Neuronal stem cell (in vitro differentiated cells): ENCODE measurements around the gene SRRD.

Source experiments
- DNase-seq: peaks from one replicate; pipeline ENCODE4 v3.0.0-alpha.2; 2013; ENCODE audit warnings: low spot score
- H2AFZ ChIP-seq: one replicate; pipeline ENCODE4 v1.6.1; 2013; ENCODE audit warnings: mild to moderate bottlenecking, low read length, inconsistent platforms
- H2AK5ac ChIP-seq: 2 replicates; pipeline ENCODE4 v1.6.1; 2013; ENCODE audit warnings: low read depth, mild to moderate bottlenecking, inconsistent platforms, low read length, moderate library complexity, mixed read lengths
- H2BK120ac ChIP-seq: 2 replicates; pipeline ENCODE4 v1.6.1; 2013; ENCODE audit warnings: low read depth, mild to moderate bottlenecking, inconsistent platforms, low read length, moderate library complexity, mixed read lengths
- H2BK12ac ChIP-seq: one replicate; pipeline ENCODE4 v1.6.1; 2013; ENCODE audit warnings: low read length, inconsistent platforms
- H2BK15ac ChIP-seq: 2 replicates; pipeline ENCODE4 v1.6.1; 2013; ENCODE audit warnings: mild to moderate bottlenecking, low read length, inconsistent platforms, mixed read lengths
- H2BK5ac ChIP-seq: one replicate; pipeline ENCODE4 v1.6.1; 2013; ENCODE audit warnings: inconsistent platforms, mild to moderate bottlenecking, low read length, moderate library complexity
- H3K14ac ChIP-seq: one replicate; pipeline ENCODE4 v1.6.1; 2013; ENCODE audit warnings: low read length, inconsistent platforms
- H3K18ac ChIP-seq: 2 replicates; pipeline ENCODE4 v1.6.1; 2013; ENCODE audit warnings: low read length, inconsistent platforms
- H3K23ac ChIP-seq: 2 replicates; pipeline ENCODE4 v1.6.1; 2013; ENCODE audit warnings: low read depth, mild to moderate bottlenecking, mixed read lengths, low read length, inconsistent platforms; ENCODE audit not compliant: poor library complexity
- H3K27ac ChIP-seq: replicated peaks from 3 replicates; pipeline ENCODE4 v1.5.1; 2013; ENCODE audit warnings: low read length, inconsistent platforms
- H3K27me3 ChIP-seq, 3 experiments: 2 replicates each; pipeline ENCODE4 v1.6.1; 2013; ENCODE audit warnings: low read length in 3 of 3, mild to moderate bottlenecking in 2 of 3, inconsistent platforms in 1 of 3, low read depth in 1 of 3, mixed read lengths in 1 of 3, moderate library complexity in 1 of 3; ENCODE audit not compliant: control insufficient read depth in 3 of 3, insufficient read depth in 3 of 3
- H3K36me3 ChIP-seq, 2 donors: replicated peaks in 1 of 2; 2 replicates each; pipeline ENCODE4 v1.6.1; 2013; ENCODE audit warnings: low read length in 2 of 2; ENCODE audit not compliant: control insufficient read depth in 2 of 2, insufficient read depth in 2 of 2
- H3K4ac ChIP-seq: 2 replicates; pipeline ENCODE4 v1.6.1; 2013; ENCODE audit warnings: inconsistent platforms, mild to moderate bottlenecking, low read length, moderate library complexity
- H3K4me1 ChIP-seq, 2 donors: 1 replicate in 1 of 2; 2 replicates in 1 of 2; pipeline ENCODE4 v1.6.1; 2013; ENCODE audit warnings: low read length in 2 of 2, low read depth in 1 of 2; ENCODE audit not compliant: control insufficient read depth in 2 of 2, insufficient read depth in 1 of 2
- H3K4me2 ChIP-seq: one replicate; pipeline ENCODE4 v1.6.1; 2013; ENCODE audit warnings: mild to moderate bottlenecking, low read length, inconsistent platforms; ENCODE audit not compliant: insufficient read depth, poor library complexity, severe bottlenecking
- H3K4me3 ChIP-seq, 2 donors: 2 replicates each; pipeline ENCODE4 v1.5.1; 2013; ENCODE audit warnings: low read length in 2 of 2, mild to moderate bottlenecking in 2 of 2, inconsistent platforms in 1 of 2, moderate library complexity in 1 of 2
- H3K79me1 ChIP-seq: one replicate; pipeline ENCODE4 v1.6.1; 2013; ENCODE audit warnings: low read depth, mild to moderate bottlenecking, inconsistent platforms, low read length, moderate library complexity
- H3K9ac ChIP-seq: one replicate; pipeline ENCODE4 v1.6.1; 2013; ENCODE audit warnings: mild to moderate bottlenecking, low read depth, low read length, inconsistent platforms; ENCODE audit not compliant: poor library complexity
- H3K9me3 ChIP-seq, 2 donors: replicated peaks in 1 of 2; 2 replicates each; pipeline versions ENCODE3 to v1.6.1; 2013; ENCODE audit warnings: low read length in 2 of 2, mild to moderate bottlenecking in 2 of 2, inconsistent platforms in 1 of 2, low read depth in 1 of 2, mixed read lengths in 1 of 2, moderate library complexity in 1 of 2; ENCODE audit not compliant: control insufficient read depth in 2 of 2, insufficient read depth in 1 of 2
- H4K8ac ChIP-seq: one replicate; pipeline ENCODE4 v1.6.1; 2013; ENCODE audit warnings: low read depth, mild to moderate bottlenecking, inconsistent platforms, low read length, moderate library complexity
- H4K91ac ChIP-seq: one replicate; pipeline ENCODE4 v1.6.1; 2013; ENCODE audit warnings: low read length, low read depth, mild to moderate bottlenecking, inconsistent platforms; ENCODE audit not compliant: poor library complexity
- WGBS, 2 donors: extraction: QIAGEN DNeasy Blood & Tissue Kit; methylation state at CpG; one replicate each; pipeline ENCODE4 v1.1.7; 2013; ENCODE audit warnings: missing lambda C conversion rate in 2 of 2, mixed read lengths in 1 of 2; ENCODE audit not compliant: insufficient read length in 2 of 2, insufficient replicate concordance in 1 of 2; ENCODE audit errors: extremely low coverage in 2 of 2; 5-methylcytosine and 5-hydroxymethylcytosine counted together

SRRD gene

DNA sequence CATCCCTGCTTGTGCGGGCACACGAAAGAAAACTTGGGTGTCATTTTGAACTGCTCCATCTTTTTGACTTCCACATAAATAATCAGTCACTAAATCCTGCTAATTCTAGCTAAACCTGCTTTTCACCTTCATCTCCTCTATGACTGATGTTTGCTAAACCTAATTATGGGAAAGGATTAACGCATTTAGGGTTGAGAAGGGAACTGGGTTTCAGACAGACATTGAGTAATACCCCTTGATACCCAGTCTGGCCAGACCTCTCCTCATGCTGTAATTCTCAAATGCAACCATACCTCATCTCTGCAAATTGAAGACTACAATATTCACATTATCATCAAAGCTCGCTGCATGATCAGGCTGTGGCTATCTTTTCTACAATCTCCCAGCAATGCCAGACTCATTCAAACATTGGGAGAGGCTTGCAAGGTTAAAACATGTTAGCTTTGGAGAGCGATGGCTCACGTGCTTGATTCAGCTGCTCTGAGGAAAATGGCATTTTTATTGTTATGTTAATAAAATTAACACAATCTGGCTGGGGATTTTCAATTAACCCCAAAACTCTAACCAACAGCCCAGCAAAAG lies 2.5 kb upstream of the SRRD start:
- H3K18ac ChIP-seq = no peak overlapping the region
- H2BK5ac ChIP-seq = no peak overlapping the region
- no peak overlapping the region for H3K23ac ChIP-seq
- H2BK12ac ChIP-seq = no peak overlapping the region
- no peak overlapping the region for H2BK120ac ChIP-seq
- H3K9me3 ChIP-seq = no peaks in the 10 kb centered on the region
- H3K14ac ChIP-seq = no peak overlapping the region
- H3K4ac ChIP-seq = no peak overlapping the region
- no peak overlapping the region for H2AK5ac ChIP-seq
- no peak overlapping the region for H4K91ac ChIP-seq
- peaks cover 10 to 59% of the 10 kb centered on the region in 2 donors for H3K36me3 ChIP-seq
- no peak overlapping the region for H3K4me2 ChIP-seq
- H2BK15ac ChIP-seq = no peak overlapping the region
- H4K8ac ChIP-seq = no peak overlapping the region
- H3K9ac ChIP-seq = no peak overlapping the region
- no peak overlapping the region for H2AFZ ChIP-seq
- peaks cover 5% of the 10 kb centered on the region for H3K79me1 ChIP-seq
- no peak for DNase-seq
- no peak overlapping the region for H3K27ac ChIP-seq
- H3K4me1 ChIP-seq = peaks cover 9 to 14% of the 10 kb centered on the region in 2 donors
- no peak overlapping the region for H3K4me3 ChIP-seq
- H3K27me3 ChIP-seq = no peaks in the 10 kb centered on the region
- WGBS, 2 donors = no CpG with 5 or more reads among the region's 6 CpGs

DNA sequence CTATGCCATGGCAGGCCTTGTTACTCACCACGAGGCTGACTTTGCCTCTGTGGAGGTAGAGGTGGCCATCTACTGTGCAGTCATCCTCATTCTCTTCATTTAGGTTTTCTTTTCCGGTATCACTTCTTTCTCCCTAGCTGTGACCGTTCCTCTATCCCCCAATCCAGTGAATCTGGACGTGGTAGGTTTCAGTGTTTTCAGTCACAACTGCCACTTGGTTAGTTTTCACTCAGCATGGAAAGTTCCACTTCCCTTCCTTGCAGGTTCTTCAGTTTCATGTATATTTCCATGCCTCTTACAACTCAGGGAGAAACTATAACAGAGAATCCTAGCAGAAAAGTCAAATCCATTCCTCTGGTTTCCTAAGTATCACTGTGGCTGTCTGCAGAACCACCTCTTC lies 2.0 kb upstream of the SRRD start:
- no peak for DNase-seq
- Histone ChIP-seq H3K23ac (no peak overlapping the region), H3K4me3 (no peak overlapping the region), H3K36me3 (peaks cover 9 to 59% of the 10 kb centered on the region in 2 donors), H3K79me1 (peaks cover 5% of the 10 kb centered on the region), H3K9me3 (no peaks in the 10 kb centered on the region), H3K27me3 (no peaks in the 10 kb centered on the region), H2AK5ac (no peak overlapping the region), H3K4me2 (no peak overlapping the region), H4K8ac (no peak overlapping the region), H2BK15ac (no peak overlapping the region), H3K18ac (no peak overlapping the region), H3K27ac (no peak overlapping the region), H3K4me1 (peaks cover 9 to 14% of the 10 kb centered on the region in 2 donors), H2AFZ (no peak overlapping the region), H4K91ac (no peak overlapping the region), H3K4ac (no peak overlapping the region), H3K14ac (no peak overlapping the region), H2BK120ac (no peak overlapping the region), H2BK5ac (no peak overlapping the region), H3K9ac (no peak overlapping the region), H2BK12ac (no peak overlapping the region)
- whole genome bisulfite sequencing, 2 donors = no CpG with 5 or more reads among the region's 4 CpGs

DNA sequence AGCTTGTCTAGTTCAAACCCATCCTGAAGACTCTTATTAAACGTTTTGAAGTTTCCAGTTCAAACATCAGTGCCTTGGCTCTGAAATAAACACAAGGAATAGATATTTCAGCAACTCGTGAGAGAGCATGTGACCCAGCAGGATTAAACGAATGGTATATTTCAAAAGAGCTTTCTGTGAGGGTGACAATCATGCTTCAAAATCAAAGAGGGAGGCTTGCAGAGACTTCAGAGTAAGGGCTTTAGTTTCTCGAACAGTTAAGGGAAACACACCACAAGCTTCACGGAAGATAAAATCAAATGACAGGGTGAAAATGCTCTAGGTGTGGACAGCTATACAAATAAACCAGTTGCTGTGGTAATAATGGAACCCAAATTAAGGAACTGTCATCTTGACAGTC lies 1.5 kb upstream of the SRRD start:
- Histone ChIP-seq H2AK5ac (no peak overlapping the region), H3K36me3 (peaks cover 6 to 59% of the 10 kb centered on the region in 2 donors), H3K9me3 (no peaks in the 10 kb centered on the region), H3K79me1 (peaks cover 5% of the 10 kb centered on the region), H3K9ac (no peak overlapping the region), H3K4me2 (no peak overlapping the region), H2BK15ac (no peak overlapping the region), H2BK12ac (no peak overlapping the region), H3K4me3 (peak overlapping the region in 1 of 2 donors; percentile 87), H2BK5ac (no peak overlapping the region), H2BK120ac (no peak overlapping the region), H3K23ac (no peak overlapping the region), H3K4me1 (peaks cover 9 to 14% of the 10 kb centered on the region in 2 donors), H3K18ac (no peak overlapping the region), H4K8ac (no peak overlapping the region), H3K27me3 (no peaks in the 10 kb centered on the region), H3K14ac (no peak overlapping the region), H3K4ac (no peak overlapping the region), H3K27ac (no peak overlapping the region), H2AFZ (no peak overlapping the region), H4K91ac (no peak overlapping the region)
- no peak for DNase-seq
- no CpG with 5 or more reads among the region's 5 CpGs for WGBS, 2 donors

DNA sequence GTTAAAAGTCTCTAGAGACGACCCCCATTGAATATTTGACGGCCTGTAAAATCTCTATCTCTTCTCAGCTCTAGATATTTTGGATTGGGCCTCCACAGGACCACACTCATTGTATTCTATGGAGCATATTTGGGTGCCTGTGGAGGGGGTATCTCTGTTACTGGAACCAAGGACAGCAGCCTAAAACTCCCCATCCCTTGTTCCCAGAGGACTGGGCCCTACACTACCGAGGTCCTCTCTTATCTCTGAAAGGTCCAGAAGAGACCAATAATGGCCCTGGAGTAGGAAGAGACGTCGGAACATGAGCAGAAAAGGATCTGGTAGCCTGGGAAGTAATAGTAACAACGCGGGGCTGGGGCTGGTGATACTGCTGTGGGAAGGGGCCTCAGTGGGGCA lies 636 bp upstream of the SRRD start:
- no peaks in the 10 kb centered on the region for H3K27me3 ChIP-seq
- H3K14ac ChIP-seq = no peak overlapping the region
- H3K36me3 ChIP-seq = peaks cover 5 to 59% of the 10 kb centered on the region in 2 donors
- no peaks in the 10 kb centered on the region for H3K9me3 ChIP-seq
- peak overlapping the region; percentile 85 for H3K27ac ChIP-seq
- H3K18ac ChIP-seq = peak overlapping the region; percentile 95
- H2BK5ac ChIP-seq = peak overlapping the region; percentile 71
- H2BK12ac ChIP-seq = no peak overlapping the region
- peak overlapping the region; percentile 93 for H2AFZ ChIP-seq
- no peak for DNase-seq
- no peak overlapping the region for H3K4ac ChIP-seq
- H3K4me2 ChIP-seq = peak overlapping the region; percentile 75
- H2BK15ac ChIP-seq = no peak overlapping the region
- peak overlapping the region; percentile 89 for H3K9ac ChIP-seq
- WGBS, 2 donors = no CpG with 5 or more reads among the region's 7 CpGs
- no peak overlapping the region for H2BK120ac ChIP-seq
- H3K4me3 ChIP-seq = peak overlapping the region; percentile 82 to 87
- no peak overlapping the region for H2AK5ac ChIP-seq
- no peak overlapping the region for H4K91ac ChIP-seq
- no peak overlapping the region for H3K23ac ChIP-seq
- H4K8ac ChIP-seq = no peak overlapping the region
- peaks cover 5% of the 10 kb centered on the region for H3K79me1 ChIP-seq
- peaks cover 8 to 14% of the 10 kb centered on the region in 2 donors for H3K4me1 ChIP-seq
